Neural progenitor cell (in vitro differentiated cells): ENCODE results near the gene UBE2C. TPM values are rescaled to one million over a fixed set of nuclear protein-coding genes. Genes with fewer than 3 reads are reported as not detected.

ENCODE experiments used
- DNase-seq: peaks from one replicate; pipeline ENCODE4 v3.0.0-alpha.2; 2016; ENCODE audit warnings: low spot score
- H2AFZ ChIP-seq: fragments of 200-600 bp; sonication (generic); replicated peaks from 2 replicates; pipeline ENCODE4 v1.6.1; 2016; ENCODE audit warnings: antibody characterized with exemption
- H3F3A ChIP-seq: fragments of 200-600 bp; sonication (generic); 2 replicates; pipeline ENCODE4 v1.6.1; 2016; ENCODE audit warnings: antibody characterized with exemption, low read depth
- H3K27ac ChIP-seq: fragments of 200-600 bp; sonication (generic); 2 replicates; pipeline ENCODE4 v1.5.1; 2016; ENCODE audit warnings: mild to moderate bottlenecking
- H3K27me3 ChIP-seq: fragments of 200-600 bp; sonication (generic); 2 replicates; pipeline ENCODE4 v1.6.1; 2016; ENCODE audit warnings: mild to moderate bottlenecking, moderate library complexity
- H3K36me3 ChIP-seq: fragments of 200-600 bp; sonication (generic); 2 replicates; pipeline ENCODE4 v1.5.1; 2016
- H3K4me1 ChIP-seq: fragments of 200-600 bp; sonication (generic); 2 replicates; pipeline ENCODE4 v1.6.1; 2016; ENCODE audit warnings: mixed run types
- H3K4me2 ChIP-seq: fragments of 200-600 bp; sonication (generic); 2 replicates; pipeline ENCODE4 v1.6.1; 2016
- H3K4me3 ChIP-seq: fragments of 200-600 bp; sonication (generic); 2 replicates; pipeline ENCODE4 v1.5.1; 2016
- H3K79me2 ChIP-seq: fragments of 200-600 bp; sonication (generic); 2 replicates; pipeline ENCODE4 v1.6.1; 2016; ENCODE audit warnings: low read depth
- H3K9ac ChIP-seq: fragments of 200-600 bp; sonication (generic); 2 replicates; pipeline ENCODE4 v1.6.1; 2016
- H3K9me3 ChIP-seq: fragments of 200-600 bp; sonication (generic); 2 replicates; pipeline ENCODE4 v1.5.1; 2016; ENCODE audit warnings: low read depth
- H4K20me1 ChIP-seq: fragments of 200-600 bp; sonication (generic); 2 replicates; pipeline ENCODE4 v1.6.1; 2016; ENCODE audit warnings: low read depth
- H3K27ac Mint-ChIP-seq: 3 replicates; pipeline ENCODE4 v1.8.0; 2021; ENCODE audit warnings: mixed read lengths
- H3K27me3 Mint-ChIP-seq: 2 replicates; pipeline ENCODE4 v1.8.0; 2022; ENCODE audit warnings: low read depth, mild to moderate bottlenecking, inconsistent platforms, moderate library complexity, mixed read lengths; ENCODE audit not compliant: insufficient read depth
- H3K36me3 Mint-ChIP-seq: 3 replicates; pipeline ENCODE4 v1.8.0; 2021; ENCODE audit warnings: mixed read lengths
- H3K4me1 Mint-ChIP-seq: 3 replicates; pipeline ENCODE4 v1.8.0; 2021; ENCODE audit warnings: mixed read lengths
- H3K4me3 Mint-ChIP-seq: 3 replicates; pipeline ENCODE4 v1.8.0; 2021; ENCODE audit warnings: mild to moderate bottlenecking, moderate library complexity, mixed read lengths
- H3K9me3 Mint-ChIP-seq: 3 replicates; pipeline ENCODE4 v1.8.0; 2020; ENCODE audit warnings: mixed read lengths
- CTCF ChIP-seq: fragments of 200-600 bp; sonication (generic); IDR thresholded peaks from 2 replicates; pipeline ENCODE4 v1.5.1; 2017; ENCODE audit warnings: antibody characterized with exemption, mild to moderate bottlenecking
- EZH2 ChIP-seq: fragments of 200-600 bp; sonication (generic); IDR thresholded peaks from 2 replicates; pipeline ENCODE4 v1.6.1; 2017; ENCODE audit warnings: antibody characterized with exemption, mild to moderate bottlenecking, moderate library complexity
- EZH2phosphoT487 ChIP-seq: fragments of 200-600 bp; sonication (generic); IDR thresholded peaks from 2 replicates; pipeline ENCODE4 v1.6.1; 2017; ENCODE audit warnings: antibody characterized with exemption
- total RNA-seq: library from RNA; depleted of rRNA; stranded (reverse); fragments of >200 nt; gene quantifications from 2 replicates; pipeline ENCODE4 v1.2.3, GENCODE V29; 2015; ENCODE audit warnings: low replicate concordance

UBE2C gene
- total RNA-seq, 1 donor from 2014 or later, result 325 TPM

- Histone ChIP-seq H2AFZ (peak overlapping the region; percentile 60), H3K4me1 (no peaks in the 10 kb centered on the region), H4K20me1 (no peaks in the 10 kb centered on the region), H3K4me3 (peak overlapping the region; percentile 79), H3K79me2 (peaks cover 12% of the 10 kb centered on the region), H3K4me2 (peak overlapping the region; percentile 85), H3K9me3 (no peaks in the 10 kb centered on the region), H3K9ac (no peak overlapping the region), H3K36me3 (no peaks in the 10 kb centered on the region), H3K27me3 (no peaks in the 10 kb centered on the region), H3K27ac (no peak overlapping the region), H3F3A (no peaks in the 10 kb centered on the region)
- TF ChIP-seq EZH2phosphoT487 (no peak), EZH2 (no peak), CTCF (no peak)
- H3K9me3 Mint-ChIP-seq, result no peaks in the 10 kb centered on the region
- H3K4me1 Mint-ChIP-seq, result peaks cover 25% of the 10 kb centered on the region
- peaks cover 2% of the 10 kb centered on the region for H3K27me3 Mint-ChIP-seq
- peak overlapping the region; percentile 91 for H3K4me3 Mint-ChIP-seq
- DNase-seq, result peak; percentile 44
- H3K27ac Mint-ChIP-seq, result no peak overlapping the region
- no peaks in the 10 kb centered on the region for H3K36me3 Mint-ChIP-seq
Measured at GRCh38 chr20:45857882-45858216, 45.4 kb downstream of the UBE2C start.

- Histone ChIP-seq H3K4me2 (no peak overlapping the region), H3K36me3 (no peaks in the 10 kb centered on the region), H3F3A (no peaks in the 10 kb centered on the region), H2AFZ (no peak overlapping the region), H3K9ac (no peak overlapping the region), H3K9me3 (no peaks in the 10 kb centered on the region), H3K4me1 (no peaks in the 10 kb centered on the region), H4K20me1 (no peaks in the 10 kb centered on the region), H3K4me3 (no peak overlapping the region), H3K27ac (no peak overlapping the region), H3K27me3 (no peaks in the 10 kb centered on the region), H3K79me2 (peaks cover 12% of the 10 kb centered on the region)
- Mint-ChIP-seq H3K27me3 (peaks cover 2% of the 10 kb centered on the region), H3K4me1 (peaks cover 23% of the 10 kb centered on the region), H3K9me3 (no peaks in the 10 kb centered on the region), H3K4me3 (no peak overlapping the region), H3K27ac (no peak overlapping the region), H3K36me3 (no peaks in the 10 kb centered on the region)
- TF ChIP-seq EZH2phosphoT487 (no peak), EZH2 (no peak), CTCF (no peak)
- DNase-seq, result no peak
Measured at GRCh38 chr20:45859916-45860315, 47.5 kb downstream of the UBE2C start.

- Mint-ChIP-seq H3K4me3 (no peak overlapping the region), H3K27me3 (peaks cover 2% of the 10 kb centered on the region)
- no peaks in the 10 kb centered on the region for H3K27me3 ChIP-seq
Measured at GRCh38 chr20:45860560-45861220, 48.2 kb downstream of the UBE2C start.

More at GRCh38 chr20:45860560-45861220, 48.2 kb downstream of the UBE2C start:
- Histone ChIP-seq H3K9me3 (no peaks in the 10 kb centered on the region), H3K4me3 (no peak overlapping the region), H4K20me1 (no peaks in the 10 kb centered on the region), H3K27ac (no peak overlapping the region), H3K9ac (no peak overlapping the region), H3K4me2 (no peak overlapping the region), H3K36me3 (no peaks in the 10 kb centered on the region), H3K4me1 (no peaks in the 10 kb centered on the region), H3K79me2 (peaks cover 12% of the 10 kb centered on the region), H3F3A (no peaks in the 10 kb centered on the region), H2AFZ (no peak overlapping the region)
- TF ChIP-seq CTCF (no peak), EZH2 (no peak), EZH2phosphoT487 (no peak)
- Mint-ChIP-seq H3K36me3 (no peaks in the 10 kb centered on the region), H3K4me1 (peaks cover 23% of the 10 kb centered on the region), H3K9me3 (no peaks in the 10 kb centered on the region), H3K27ac (no peak overlapping the region)
- DNase-seq, result no peak
